ENCODE measurements around the gene RTCA. TPM values are rescaled to one million over a fixed set of nuclear protein-coding genes. Genes with fewer than 3 reads are reported as not detected.

Gene RTCA
- total RNA-seq, 4 donors from 2014 or later = 27.9 to 33.5 (median 30.7) TPM

DNA sequence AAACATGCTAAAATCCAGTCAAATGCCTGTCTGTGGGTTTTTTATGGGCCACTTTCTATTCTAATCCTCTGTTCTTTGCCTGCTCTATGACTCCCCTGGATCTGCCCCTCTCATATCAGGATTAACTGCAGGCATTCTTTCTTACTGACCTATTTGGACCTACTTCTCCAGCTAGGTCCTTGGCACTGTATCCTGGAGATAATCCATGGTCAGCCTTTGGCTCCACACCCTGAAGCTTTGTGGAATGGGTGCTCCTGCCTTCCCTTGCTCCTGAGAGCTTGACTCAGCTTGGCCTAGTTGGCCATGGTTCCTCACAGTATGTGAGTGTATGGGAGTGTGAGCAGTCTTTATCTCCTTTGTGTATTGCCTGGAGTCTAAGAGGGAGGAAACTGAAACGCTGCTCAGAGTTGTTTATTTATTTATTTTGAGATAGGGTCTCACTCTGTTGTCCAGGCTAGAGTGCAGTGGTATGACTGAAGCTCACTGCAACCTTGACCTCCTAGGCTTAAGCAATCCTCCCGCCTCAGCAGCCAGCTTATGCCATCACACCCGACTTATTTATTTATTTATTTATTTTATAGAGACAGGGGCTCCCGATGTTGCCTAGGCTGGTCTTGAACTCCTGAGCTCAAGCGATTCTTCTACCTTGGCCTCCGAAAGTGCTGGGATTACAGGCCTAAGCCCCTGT is 57.5 kb downstream of the RTCA start:
- TF ChIP-seq, protein P1, sequence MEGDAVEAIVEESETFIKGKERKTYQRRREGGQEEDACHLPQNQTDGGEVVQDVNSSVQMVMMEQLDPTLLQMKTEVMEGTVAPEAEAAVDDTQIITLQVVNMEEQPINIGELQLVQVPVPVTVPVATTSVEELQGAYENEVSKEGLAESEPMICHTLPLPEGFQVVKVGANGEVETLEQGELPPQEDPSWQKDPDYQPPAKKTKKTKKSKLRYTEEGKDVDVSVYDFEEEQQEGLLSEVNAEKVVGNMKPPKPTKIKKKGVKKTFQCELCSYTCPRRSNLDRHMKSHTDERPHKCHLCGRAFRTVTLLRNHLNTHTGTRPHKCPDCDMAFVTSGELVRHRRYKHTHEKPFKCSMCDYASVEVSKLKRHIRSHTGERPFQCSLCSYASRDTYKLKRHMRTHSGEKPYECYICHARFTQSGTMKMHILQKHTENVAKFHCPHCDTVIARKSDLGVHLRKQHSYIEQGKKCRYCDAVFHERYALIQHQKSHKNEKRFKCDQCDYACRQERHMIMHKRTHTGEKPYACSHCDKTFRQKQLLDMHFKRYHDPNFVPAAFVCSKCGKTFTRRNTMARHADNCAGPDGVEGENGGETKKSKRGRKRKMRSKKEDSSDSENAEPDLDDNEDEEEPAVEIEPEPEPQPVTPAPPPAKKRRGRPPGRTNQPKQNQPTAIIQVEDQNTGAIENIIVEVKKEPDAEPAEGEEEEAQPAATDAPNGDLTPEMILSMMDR (IDR thresholded peaks at IDR 0.05; ENCODE audit: low read depth) = no peak

DNA sequence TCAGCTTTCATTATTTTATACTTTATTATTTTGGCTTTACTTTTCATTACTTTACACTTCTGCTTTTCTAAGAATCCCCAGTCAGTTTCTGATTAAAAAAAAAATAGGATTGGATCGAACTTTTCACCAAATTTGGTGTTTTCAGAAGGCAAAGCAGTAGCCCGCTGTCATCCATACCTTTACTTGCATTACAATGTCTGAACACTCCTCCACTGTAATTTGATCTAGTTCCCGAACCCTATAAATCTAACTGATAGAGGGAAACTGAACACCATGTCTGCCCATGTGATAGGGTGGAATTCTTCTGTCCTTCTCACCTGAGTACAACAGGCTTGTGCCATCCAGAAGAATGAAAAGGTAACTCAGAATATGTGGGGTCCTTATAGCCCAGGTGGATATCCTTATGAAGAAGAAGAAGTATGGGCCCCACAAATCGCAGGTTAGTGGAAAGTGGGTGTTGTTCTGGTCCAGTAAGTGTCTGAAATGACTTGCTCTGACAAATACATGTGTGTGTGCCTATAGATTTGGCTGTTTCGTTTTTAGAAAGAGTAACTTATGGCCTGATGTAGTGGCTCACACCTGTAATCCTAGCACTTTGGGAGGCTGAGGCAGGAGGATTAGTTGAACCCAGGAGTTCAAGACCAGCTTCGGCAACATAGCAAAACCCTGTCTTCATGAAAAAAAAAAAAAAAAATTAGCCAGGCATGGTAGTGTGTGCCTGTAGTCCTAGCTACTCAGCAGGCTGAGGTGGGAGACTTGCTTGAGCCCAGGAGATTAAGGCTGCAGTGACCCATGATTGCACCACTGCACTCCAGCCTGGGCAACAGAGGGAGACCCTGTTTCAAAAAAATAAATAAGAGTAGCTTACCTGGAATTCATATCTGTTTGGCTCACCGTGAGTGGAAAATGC is 59.7 kb downstream of the RTCA start:
- TF ChIP-seq, protein P1 (IDR thresholded peaks at IDR 0.05; ENCODE audit: low read depth) = no peak

DNA sequence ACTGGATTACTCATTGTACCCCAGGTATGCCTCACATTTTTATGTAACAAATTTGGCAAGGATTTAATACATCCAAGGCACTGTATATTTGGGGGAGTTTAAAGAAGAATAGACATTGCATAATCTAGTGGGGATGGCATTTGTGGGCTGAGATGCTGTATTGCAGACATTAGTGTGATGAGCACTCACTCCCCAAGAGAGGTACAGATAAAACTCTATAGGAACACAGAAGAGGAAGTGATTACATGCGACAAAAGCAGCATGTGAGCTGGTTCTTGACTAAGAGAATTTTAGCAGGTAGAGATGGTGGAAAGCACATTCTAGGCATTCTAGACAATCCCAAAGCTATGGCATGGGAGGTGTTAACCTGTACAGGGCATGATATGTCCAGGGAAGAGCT is 62.1 kb downstream of the RTCA start:
- TF ChIP-seq, protein P1 (IDR thresholded peaks at IDR 0.05; ENCODE audit: low read depth) = no peak

DNA sequence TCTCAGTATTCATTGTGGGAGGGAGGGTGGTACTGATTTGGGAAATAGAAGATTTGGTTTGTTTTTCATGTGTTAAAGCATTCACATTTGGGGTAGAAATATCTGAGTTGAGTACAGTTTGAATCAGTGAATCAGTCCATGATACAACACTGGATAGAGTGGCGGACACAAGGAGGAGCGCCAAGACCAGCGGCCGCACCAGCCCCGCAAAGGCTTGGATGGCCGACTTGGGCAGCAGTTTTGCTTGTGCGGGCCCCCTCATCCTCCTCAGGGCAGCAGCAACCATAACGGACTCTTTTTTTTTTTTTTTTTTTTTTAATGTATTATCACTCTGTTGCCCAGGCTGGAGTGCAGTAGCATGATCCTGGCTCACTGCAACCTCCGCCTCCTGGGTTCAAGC is 66.3 kb downstream of the RTCA start:
- TF ChIP-seq, protein P1 (IDR thresholded peaks at IDR 0.05; ENCODE audit: low read depth) = no peak

DNA sequence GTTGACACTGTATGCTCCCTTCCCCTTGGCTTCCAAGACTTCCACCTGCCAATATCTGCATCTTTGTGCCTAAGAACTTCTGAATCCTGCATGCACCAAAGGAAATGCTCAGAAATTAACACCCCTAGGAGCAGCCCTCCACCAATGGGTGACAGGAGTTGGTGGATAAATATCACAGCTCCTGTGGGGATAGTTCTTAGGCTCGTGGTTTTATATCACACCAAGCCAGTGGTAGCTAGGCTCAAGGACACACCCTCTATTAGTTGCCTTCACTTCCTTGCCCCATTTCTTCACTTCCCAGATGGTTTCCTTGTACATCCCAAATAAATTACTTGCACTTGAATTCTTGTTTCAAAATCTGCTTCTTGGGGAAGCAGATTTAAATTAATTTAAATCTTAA is 69.4 kb downstream of the RTCA start:
- TF ChIP-seq, protein P1 (IDR thresholded peaks at IDR 0.05; ENCODE audit: low read depth) = no peak

DNA sequence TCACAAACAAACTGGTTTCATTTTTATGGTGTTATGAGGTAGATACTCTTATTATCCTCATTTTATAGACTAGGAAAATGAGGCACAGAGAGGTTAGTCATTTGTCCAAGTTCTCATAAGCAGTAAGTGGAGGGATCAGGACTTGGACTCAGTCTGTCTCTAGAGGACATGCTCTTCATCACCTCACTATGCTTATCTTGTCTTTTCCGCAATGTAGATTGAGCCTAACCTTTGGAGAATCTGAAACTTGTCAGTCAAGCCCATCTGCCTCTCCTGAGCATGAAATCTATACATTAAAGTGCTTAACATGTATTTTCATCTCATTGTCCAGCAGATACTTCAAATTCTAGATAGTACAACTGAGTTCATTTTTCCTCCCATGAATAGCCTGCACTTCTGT is 74.5 kb downstream of the RTCA start:
- TF ChIP-seq, protein P1 (IDR thresholded peaks at IDR 0.05; ENCODE audit: low read depth) = no peak

DNA sequence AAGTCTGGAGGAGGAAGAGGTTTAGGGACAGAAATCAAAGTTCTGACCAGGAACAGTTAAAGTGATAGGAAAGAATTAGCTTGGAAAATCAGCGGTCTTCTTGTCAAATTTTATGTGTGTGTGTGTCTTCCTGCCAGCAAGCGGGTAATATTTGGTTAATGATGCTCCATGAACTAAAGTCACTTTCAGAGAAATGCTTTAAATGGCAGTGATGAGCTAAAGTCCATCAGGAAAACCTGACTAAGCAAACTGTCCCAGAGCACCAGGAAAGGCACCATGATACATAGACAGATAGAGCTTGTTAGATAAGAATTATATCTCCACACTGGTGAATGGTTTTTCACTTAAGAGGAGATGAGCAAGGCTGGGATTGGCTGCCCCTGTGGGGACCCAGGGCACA is 76.3 kb downstream of the RTCA start:
- TF ChIP-seq, protein P1 (IDR thresholded peaks at IDR 0.05; ENCODE audit: low read depth) = no peak

Measured in subcutaneous adipose tissue (tissue), 4 donors.